Bronchial epithelial cell (primary cell): Measurements from ENCODE around the gene RAMAC. TPM values are rescaled to one million over a fixed set of nuclear protein-coding genes. Genes with fewer than 3 reads are reported as not detected.
"Not testable (repeated sequence)": the region's sequence is repeated elsewhere in the genome, so short reads cannot be mapped to it uniquely, and the experiment has no call there.

Source experiments
- DNase-seq: peaks from one replicate; pipeline ENCODE4 v3.0.0-alpha.2; 2010; ENCODE audit warnings: low read depth
- FAIRE-seq: peaks from 2 replicates; lab custom pipeline; 2011; peaks lifted over from hg19 to GRCh38; lab: Jason Lieb, UNC
- H3K27me3 ChIP-seq: 2 replicates; pipeline ENCODE4 v1.5.1; 2011; ENCODE audit warnings: low read length; ENCODE audit not compliant: control insufficient read depth, insufficient read depth
- H3K36me3 ChIP-seq: 2 replicates; pipeline ENCODE4 v1.5.1; 2011; ENCODE audit warnings: low read length; ENCODE audit not compliant: control insufficient read depth, insufficient read depth
- H3K4me3 ChIP-seq: 2 replicates; pipeline ENCODE4 v1.5.1; 2011; ENCODE audit warnings: mild to moderate bottlenecking, low read depth, low read length, control low read depth
- CTCF ChIP-seq: IDR thresholded peaks from 2 replicates; pipeline ENCODE4 v1.5.1; 2011; ENCODE audit warnings: mild to moderate bottlenecking, moderate library complexity, low read length, control low read depth, inconsistent platforms; ENCODE audit not compliant: insufficient read depth, severe bottlenecking
- total RNA-seq: library from RNA; depleted of rRNA; stranded (reverse); fragments of >200 nt; gene quantifications from 2 replicates; pipeline ENCODE4 v1.2.1, GENCODE V29; 2014

RAMAC gene
- total RNA-seq, 1 donor from 2014 or later: 83.7 TPM

- Histone ChIP-seq H3K4me3 (no peak overlapping the region), H3K27me3 (no peaks in the 10 kb centered on the region), H3K36me3 (peaks cover 6% of the 10 kb centered on the region)
- FAIRE-seq: no peak
- DNase-seq: no peak
- TF ChIP-seq CTCF: no peak
Observed at GRCh38 chr15:83016906-83017305, 30.9 kb downstream of the RAMAC start.

- peaks cover 6% of the 10 kb centered on the region for H3K36me3 ChIP-seq
- no peak for TF ChIP-seq CTCF
- DNase-seq: no peak
- no peak for FAIRE-seq
- H3K27me3 ChIP-seq: no peaks in the 10 kb centered on the region
- no peak overlapping the region for H3K4me3 ChIP-seq
Observed at GRCh38 chr15:83018436-83018835, 32.4 kb downstream of the RAMAC start.

- H3K27me3 ChIP-seq: no peaks in the 10 kb centered on the region
- H3K4me3 ChIP-seq: no peak overlapping the region
- DNase-seq: no peak
- no peak for TF ChIP-seq CTCF
- FAIRE-seq: no peak
- peaks cover 4% of the 10 kb centered on the region for H3K36me3 ChIP-seq
Observed at GRCh38 chr15:83030021-83030420, 44.0 kb downstream of the RAMAC start.

GRCh38 chr15:83031234-83031633, 45.2 kb downstream of the RAMAC start:
- H3K36me3 ChIP-seq, H3K27me3 ChIP-seq, H3K4me3 ChIP-seq, FAIRE-seq, DNase-seq: not testable (repeated sequence)

GRCh38 chr15:83036253-83036652, 50.2 kb downstream of the RAMAC start:
- H3K27me3 ChIP-seq: no peaks in the 10 kb centered on the region
- H3K4me3 ChIP-seq: no peak overlapping the region
- peaks cover 1% of the 10 kb centered on the region for H3K36me3 ChIP-seq
- FAIRE-seq (no peak), DNase-seq (no peak)
- no peak for TF ChIP-seq CTCF

GRCh38 chr15:83039206-83039605, 53.2 kb downstream of the RAMAC start:
- no peak for FAIRE-seq

More at GRCh38 chr15:83039206-83039605, 53.2 kb downstream of the RAMAC start:
- no peak overlapping the region for H3K4me3 ChIP-seq
- H3K36me3 ChIP-seq: peaks cover 7% of the 10 kb centered on the region
- DNase-seq: no peak
- no peaks in the 10 kb centered on the region for H3K27me3 ChIP-seq
- TF ChIP-seq CTCF: no peak

Other genes with a start within 250 kb of the RAMAC start
- gene FSD2, start 180.1 kb upstream of the RAMAC start, total RNA-seq: not detected in 2 replicates
- gene WHAMM, start 176.6 kb upstream of the RAMAC start, total RNA-seq: 3.2 and 4.0 TPM in 2 replicates
- gene HOMER2, start 33.5 kb upstream of the RAMAC start, total RNA-seq: 75.3 and 108 TPM in 2 replicates
- gene C15orf40, start 25.4 kb downstream of the RAMAC start, total RNA-seq: 5.5 and 12.8 TPM in 2 replicates
- 48.0 and 78.2 TPM in 2 replicates for gene BTBD1, start 81.0 kb downstream of the RAMAC start, total RNA-seq
- 2.6 and 3.1 TPM in 2 replicates for gene TM6SF1, start 121.4 kb downstream of the RAMAC start, total RNA-seq
- 28.7 and 39.8 TPM in 2 replicates for gene HDGFL3, start 221.6 kb downstream of the RAMAC start, total RNA-seq